HFFc6 (cell line): ENCODE results near the gene ZNF521. TPM values are rescaled to one million over a fixed set of nuclear protein-coding genes. Genes with fewer than 3 reads are reported as not detected.

ENCODE experiments used
- DNase-seq: peaks from one replicate; pipeline ENCODE4 v3.0.0-alpha.2; 2018
- H3K27ac Mint-ChIP-seq: 2 replicates; pipeline ENCODE4 v1.8.0; 2020; ENCODE audit warnings: mild to moderate bottlenecking, mixed read lengths
- H3K27me3 Mint-ChIP-seq: 2 replicates; pipeline ENCODE4 v1.8.0; 2021; ENCODE audit warnings: mild to moderate bottlenecking, moderate library complexity, mixed read lengths; ENCODE audit not compliant: insufficient read depth
- H3K36me3 Mint-ChIP-seq: 2 replicates; pipeline ENCODE4 v1.8.0; 2021; ENCODE audit warnings: low read depth, mixed read lengths
- H3K4me1 Mint-ChIP-seq: 2 replicates; pipeline ENCODE4 v1.8.0; 2020; ENCODE audit warnings: low read depth, mixed read lengths
- H3K4me3 Mint-ChIP-seq: 2 replicates; pipeline ENCODE4 v1.8.0; 2020; ENCODE audit warnings: mild to moderate bottlenecking, moderate library complexity, mixed read lengths
- H3K9me3 Mint-ChIP-seq: 2 replicates; pipeline ENCODE4 v1.8.0; 2020; ENCODE audit warnings: mild to moderate bottlenecking, mixed read lengths
- total RNA-seq, 6 experiments: library from RNA; stranded (reverse); fragmentation: NEBNext Ultra II Directional; extraction: Animal tissue kit (Norgen Biotek cat#: 25700); gene quantifications; 2 replicates in 1 of 6; 3 replicates in 5 of 6; pipeline ENCODE4 v1.2.3, GENCODE V29; 2021
- TF ChIP-seq, protein P1 (sequence below): fragments of 200-600 bp; sonication (generic); IDR thresholded peaks from 2 replicates; pipeline ENCODE4 v1.5.0; 2021; ENCODE audit warnings: antibody characterized with exemption, mild to moderate bottlenecking

Gene ZNF521
- total RNA-seq, 6 experiments from 2014 or later, result 0.27 to 5.3 (median 0.84) TPM

DNA sequence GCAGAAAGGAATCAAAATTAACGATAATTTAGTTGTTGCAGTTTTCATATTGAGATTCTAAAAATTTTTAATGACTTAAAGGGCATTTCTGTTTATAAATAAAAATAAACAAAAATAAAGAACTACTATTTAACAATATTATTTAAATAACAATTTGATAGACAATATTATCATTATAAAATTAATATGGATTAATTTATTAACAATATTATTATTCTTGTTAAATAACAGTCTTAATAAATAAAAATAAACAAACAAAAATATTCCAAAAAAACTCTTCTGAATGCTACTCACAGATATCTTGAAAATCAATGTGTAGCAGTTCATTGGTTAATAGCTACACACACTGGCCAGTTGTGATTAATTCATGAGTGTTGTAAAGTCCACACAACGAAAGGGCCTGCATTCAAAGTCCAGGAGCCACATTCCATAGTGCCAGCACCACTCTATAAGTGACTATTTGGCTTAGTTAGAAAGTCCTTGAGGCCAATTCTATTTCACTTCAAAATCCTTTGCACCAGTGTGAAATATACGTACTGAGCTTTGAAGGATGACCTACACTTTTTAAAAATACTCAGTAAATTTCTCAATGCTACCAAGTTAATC, 117.1 kb downstream of the ZNF521 start:
- H3K27me3 Mint-ChIP-seq, result no peaks in the 10 kb centered on the region
- no peak for DNase-seq
- no peak overlapping the region for H3K27ac Mint-ChIP-seq
- no peaks in the 10 kb centered on the region for H3K36me3 Mint-ChIP-seq
- H3K4me1 Mint-ChIP-seq, result peaks cover 29% of the 10 kb centered on the region
- no peaks in the 10 kb centered on the region for H3K9me3 Mint-ChIP-seq
- TF ChIP-seq, protein P1, sequence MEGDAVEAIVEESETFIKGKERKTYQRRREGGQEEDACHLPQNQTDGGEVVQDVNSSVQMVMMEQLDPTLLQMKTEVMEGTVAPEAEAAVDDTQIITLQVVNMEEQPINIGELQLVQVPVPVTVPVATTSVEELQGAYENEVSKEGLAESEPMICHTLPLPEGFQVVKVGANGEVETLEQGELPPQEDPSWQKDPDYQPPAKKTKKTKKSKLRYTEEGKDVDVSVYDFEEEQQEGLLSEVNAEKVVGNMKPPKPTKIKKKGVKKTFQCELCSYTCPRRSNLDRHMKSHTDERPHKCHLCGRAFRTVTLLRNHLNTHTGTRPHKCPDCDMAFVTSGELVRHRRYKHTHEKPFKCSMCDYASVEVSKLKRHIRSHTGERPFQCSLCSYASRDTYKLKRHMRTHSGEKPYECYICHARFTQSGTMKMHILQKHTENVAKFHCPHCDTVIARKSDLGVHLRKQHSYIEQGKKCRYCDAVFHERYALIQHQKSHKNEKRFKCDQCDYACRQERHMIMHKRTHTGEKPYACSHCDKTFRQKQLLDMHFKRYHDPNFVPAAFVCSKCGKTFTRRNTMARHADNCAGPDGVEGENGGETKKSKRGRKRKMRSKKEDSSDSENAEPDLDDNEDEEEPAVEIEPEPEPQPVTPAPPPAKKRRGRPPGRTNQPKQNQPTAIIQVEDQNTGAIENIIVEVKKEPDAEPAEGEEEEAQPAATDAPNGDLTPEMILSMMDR, result no peak
- no peak overlapping the region for H3K4me3 Mint-ChIP-seq

DNA sequence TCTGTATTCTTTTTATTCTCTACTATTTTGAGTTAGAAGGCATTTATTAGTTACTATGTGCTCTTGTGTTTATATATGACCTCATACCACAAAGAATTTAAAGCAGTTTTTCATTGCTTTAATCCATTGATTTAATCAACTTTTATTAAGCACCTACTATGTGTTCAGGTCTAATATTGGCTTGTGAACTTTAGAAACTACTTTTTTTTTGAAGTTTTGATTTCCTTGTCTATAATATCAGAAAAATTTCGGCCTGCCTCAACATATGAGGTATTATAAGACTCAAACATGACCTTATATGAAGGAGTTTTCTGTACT, 117.7 kb downstream of the ZNF521 start:
- H3K4me1 Mint-ChIP-seq, result peaks cover 30% of the 10 kb centered on the region
- H3K4me3 Mint-ChIP-seq, result peak overlapping the region; percentile 73
- H3K27ac Mint-ChIP-seq, result peak overlapping the region; percentile 66
- no peaks in the 10 kb centered on the region for H3K36me3 Mint-ChIP-seq
- no peaks in the 10 kb centered on the region for H3K9me3 Mint-ChIP-seq
- TF ChIP-seq, protein P1, result no peak
- no peaks in the 10 kb centered on the region for H3K27me3 Mint-ChIP-seq
- no peak for DNase-seq

DNA sequence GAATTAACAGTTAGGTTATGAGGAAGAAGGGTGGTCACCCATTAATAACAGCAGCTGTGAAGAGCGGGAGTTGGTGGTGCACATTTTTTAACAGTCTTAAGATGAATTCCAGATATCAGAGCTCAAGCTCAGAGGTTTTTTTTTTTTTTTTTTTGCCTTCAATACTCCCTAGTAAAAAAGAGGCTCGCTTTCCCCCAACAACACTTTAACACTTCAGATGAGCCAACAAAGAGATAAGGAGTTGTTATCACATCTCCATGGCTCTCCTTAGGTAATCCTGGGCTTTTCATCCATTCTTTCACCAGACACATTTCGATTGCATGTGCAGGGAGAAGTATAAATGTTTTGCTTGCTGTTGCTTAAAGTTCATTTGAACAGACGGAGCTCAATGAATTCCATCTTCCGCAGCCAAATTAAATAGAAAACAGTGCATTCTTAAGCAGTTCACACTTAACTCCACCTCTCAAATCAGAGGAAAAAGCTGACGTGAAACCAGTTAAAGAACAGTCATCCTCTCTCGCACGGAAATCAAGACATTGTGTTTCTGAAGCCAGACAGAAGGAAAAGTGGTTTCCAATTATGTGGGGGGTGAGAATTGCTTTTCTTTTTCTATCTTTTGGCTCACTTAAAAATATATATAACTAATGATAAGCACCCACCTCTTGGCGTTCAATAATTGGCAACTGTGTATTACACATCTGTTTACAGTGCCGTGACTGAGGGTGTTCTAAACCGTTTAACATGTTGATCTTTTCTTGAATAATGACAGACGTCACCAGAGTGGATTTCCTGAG, 118.2 kb downstream of the ZNF521 start:
- DNase-seq, result peak; percentile 20
- TF ChIP-seq, protein P1, result no peak
- peak overlapping the region; percentile 66 for H3K27ac Mint-ChIP-seq

DNA sequence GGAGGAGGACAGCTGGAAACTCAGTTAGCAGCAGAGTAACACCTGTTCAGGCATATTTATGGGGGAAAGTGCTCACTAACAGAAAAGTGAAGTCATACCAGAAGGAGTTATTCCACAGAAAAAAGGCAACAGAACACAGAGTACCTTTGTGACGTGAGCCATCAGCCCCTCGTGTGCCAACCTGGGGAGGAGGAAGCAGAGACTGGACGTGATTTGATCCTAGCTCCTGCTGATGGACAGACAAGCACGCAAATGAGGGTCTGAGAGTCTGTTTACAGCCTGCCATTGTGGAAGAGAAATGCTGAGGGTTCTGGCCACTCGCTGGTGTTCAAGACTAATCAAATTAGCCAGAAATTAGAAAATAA, 120.7 kb downstream of the ZNF521 start:
- Mint-ChIP-seq H3K27me3 (no peaks in the 10 kb centered on the region; the same call in 1 of the 2 replicates), H3K9me3 (no peaks in the 10 kb centered on the region), H3K27ac (peak overlapping the region; percentile 75; the same call in 1 of the 2 replicates), H3K4me1 (peaks cover 38% of the 10 kb centered on the region), H3K36me3 (no peaks in the 10 kb centered on the region), H3K4me3 (peak overlapping the region; percentile 58)
- TF ChIP-seq, protein P1, result no peak
- no peak for DNase-seq

More for the DNA sequence above, 118.2 kb downstream of the ZNF521 start:
- H3K9me3 Mint-ChIP-seq, result no peaks in the 10 kb centered on the region
- H3K4me1 Mint-ChIP-seq, result peaks cover 35% of the 10 kb centered on the region
- peak overlapping the region; percentile 73 for H3K4me3 Mint-ChIP-seq
- H3K27me3 Mint-ChIP-seq, result no peaks in the 10 kb centered on the region
- no peaks in the 10 kb centered on the region for H3K36me3 Mint-ChIP-seq

DNA sequence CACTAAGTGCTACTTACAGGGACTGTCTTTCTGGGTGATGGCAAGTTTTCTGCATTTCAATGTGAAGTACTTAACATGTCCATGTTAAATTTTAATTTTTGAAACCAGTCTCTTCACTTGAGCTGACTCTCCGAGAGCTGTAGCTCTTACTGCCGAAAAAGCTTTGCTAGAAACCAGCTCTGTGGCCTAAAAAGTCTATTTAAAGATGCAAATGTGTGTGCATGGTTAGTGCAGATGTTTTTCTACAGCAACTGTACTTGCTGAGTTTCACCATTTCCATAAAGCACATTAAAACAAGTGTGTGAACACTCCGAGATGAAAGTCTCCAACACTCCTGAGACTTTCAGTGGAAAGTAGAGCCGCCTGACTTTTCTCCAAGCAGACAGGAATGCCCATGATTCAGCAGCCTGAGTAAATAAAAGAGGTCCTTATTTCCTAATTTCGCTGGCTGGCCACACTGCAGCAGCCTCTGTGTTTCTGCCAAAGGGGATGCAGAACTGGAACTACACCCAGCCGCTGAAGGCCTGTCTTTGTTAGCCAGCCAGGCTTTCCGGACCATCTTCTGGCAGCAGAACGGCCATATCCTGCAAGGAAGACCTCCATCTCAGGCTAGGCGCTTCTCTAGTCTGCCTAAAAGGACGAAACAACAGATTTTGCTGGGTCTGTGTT, 121.2 kb downstream of the ZNF521 start:
- TF ChIP-seq, protein P1, result no peak
- H3K36me3 Mint-ChIP-seq, result no peaks in the 10 kb centered on the region
- no peaks in the 10 kb centered on the region for H3K9me3 Mint-ChIP-seq
- peak overlapping the region; percentile 75; the same call in 1 of the 2 replicates for H3K27ac Mint-ChIP-seq
- no peaks in the 10 kb centered on the region; the same call in 1 of the 2 replicates for H3K27me3 Mint-ChIP-seq
- DNase-seq, result peak; percentile 74
- H3K4me3 Mint-ChIP-seq, result peak overlapping the region; percentile 58
- H3K4me1 Mint-ChIP-seq, result peaks cover 38% of the 10 kb centered on the region
